A673 (cell line): ENCODE data around the gene WDR88. TPM values are rescaled to one million over a fixed set of nuclear protein-coding genes. Genes with fewer than 3 reads are reported as not detected.

ENCODE experiments used
- BruUV-seq: library from RNA; stranded (reverse); fragments of 400-500 nt; replicated peaks from 2 replicates; lab custom pipeline; 2021; lab: Mats Ljungman, UMichigan
- CTCF ChIA-PET: fragments of 300-600 bp; sonication (Branson Sonifier 250); formaldehyde crosslinking; loops from one replicate; lab custom pipeline; 2022; ENCODE audit warnings: antibody characterized with exemption; lab: Charles Lee
- POLR2A ChIA-PET: fragments of 300-600 bp; sonication (Branson Sonifier 250); formaldehyde crosslinking; loops from one replicate; lab custom pipeline; 2022; ENCODE audit warnings: antibody characterized with exemption; ENCODE audit not compliant: low non-redundant PET; lab: Charles Lee
- DNase-seq: peaks from one replicate; pipeline ENCODE4 v3.0.0-alpha.2; 2015; ENCODE audit warnings: low spot score
- H3K27ac ChIP-seq: fragments of 200-600 bp; sonication (generic); 2 replicates; pipeline ENCODE4 v1.5.1; 2016; ENCODE audit warnings: mixed run types, low read depth, mild to moderate bottlenecking, mixed read lengths, antibody characterized with exemption, low read length; ENCODE audit not compliant: poor library complexity, severe bottlenecking
- H3K27me3 ChIP-seq: fragments of 200-600 bp; sonication (generic); replicated peaks from 2 replicates; pipeline ENCODE4 v1.6.1; 2017; ENCODE audit warnings: mixed run types, low read depth, mild to moderate bottlenecking, mixed read lengths, antibody characterized with exemption, low read length; ENCODE audit not compliant: insufficient read depth, poor library complexity
- H3K36me3 ChIP-seq: fragments of 200-600 bp; sonication (generic); 2 replicates; pipeline ENCODE4 v1.6.1; 2016; ENCODE audit warnings: mixed run types, mild to moderate bottlenecking, mixed read lengths, antibody characterized with exemption, low read length; ENCODE audit not compliant: insufficient read depth, poor library complexity, severe bottlenecking
- H3K4me1 ChIP-seq: fragments of 200-600 bp; sonication (generic); 2 replicates; pipeline ENCODE4 v1.6.1; 2017; ENCODE audit warnings: mixed run types, mild to moderate bottlenecking, mixed read lengths, antibody characterized with exemption, low read length; ENCODE audit not compliant: insufficient read depth, poor library complexity, severe bottlenecking
- H3K4me3 ChIP-seq: fragments of 200-600 bp; sonication (generic); 2 replicates; pipeline ENCODE4 v1.5.1; 2016; ENCODE audit warnings: low read depth, mixed run types, mild to moderate bottlenecking, mixed read lengths, low read length; ENCODE audit not compliant: poor library complexity, severe bottlenecking
- H3K9me3 ChIP-seq: fragments of 200-600 bp; sonication (generic); 2 replicates; pipeline ENCODE4 v1.6.1; 2016; ENCODE audit warnings: mixed run types, low read depth, mild to moderate bottlenecking, mixed read lengths, antibody characterized with exemption, low read length; ENCODE audit not compliant: poor library complexity, severe bottlenecking
- CTCF ChIP-seq: fragments of 300-800, 200-600 bp; sonication (generic); conservative IDR thresholded peaks from 2 replicates; pipeline ENCODE4 v1.5.1; 2017; ENCODE audit warnings: low read depth, mild to moderate bottlenecking, antibody characterized with exemption, low read length, moderate library complexity, mixed read lengths
- EZH2 ChIP-seq: fragments of 200-600 bp; sonication (generic); IDR thresholded peaks from 2 replicates; pipeline ENCODE4 v1.6.1; 2017; ENCODE audit warnings: borderline replicate concordance, low read depth, mild to moderate bottlenecking, mixed read lengths, antibody characterized with exemption, low read length; ENCODE audit not compliant: poor library complexity, severe bottlenecking
- intact Hi-C: fragments of 100-400 bp; cut with micrococcal nuclease; formaldehyde crosslinking; loops from one replicate; pipeline ENCODE4 v1.10.0; 2022; ENCODE audit not compliant: unreplicated experiment
- total RNA-seq: library from RNA; stranded (reverse); gene quantifications from 2 replicates; pipeline ENCODE4 v1.2.3, GENCODE V29; 2021

WDR88 gene
- total RNA-seq, 1 experiment from 2014 or later, result not detected

GRCh38 chr19:33100894-33101644 is 30.8 kb upstream of the WDR88 start:
- Histone ChIP-seq H3K36me3 (peaks cover 28% of the 10 kb centered on the region), H3K27ac (no peak overlapping the region), H3K27me3 (no peaks in the 10 kb centered on the region), H3K4me3 (no peak overlapping the region), H3K9me3 (no peaks in the 10 kb centered on the region), H3K4me1 (no peaks in the 10 kb centered on the region)
- intact Hi-C loops, result no loop called here
- POLR2A ChIA-PET, result no interaction called here
- CTCF ChIA-PET, result interaction anchor here (0.6 kb wide), 2 partner anchors 116 to 126 kb away, joined by 3 to 7 read pairs; no protein-coding TSS in a partner anchor
- DNase-seq, result no peak
- BruUV-seq, result no TSS peak
- no peak for TF ChIP-seq CTCF

- no TSS peak for BruUV-seq
- intact Hi-C loops, result no loop called here
- Histone ChIP-seq H3K4me3 (no peak overlapping the region), H3K27ac (no peak overlapping the region), H3K9me3 (no peaks in the 10 kb centered on the region), H3K4me1 (no peaks in the 10 kb centered on the region), H3K36me3 (peaks cover 31% of the 10 kb centered on the region), H3K27me3 (no peaks in the 10 kb centered on the region)
- ChIA-PET POLR2A (no interaction called here), CTCF (no interaction called here)
- no peak for DNase-seq
- no peak for TF ChIP-seq CTCF
- TF ChIP-seq EZH2, result no peak
Observed at GRCh38 chr19:33102893-33103292, 29.0 kb upstream of the WDR88 start.

- H3K27ac ChIP-seq, result no peak overlapping the region
- ChIA-PET POLR2A (no interaction called here), CTCF (no interaction called here)
- TF ChIP-seq CTCF (no peak), EZH2 (no peak)
- no peaks in the 10 kb centered on the region for H3K27me3 ChIP-seq
- H3K4me1 ChIP-seq, result no peaks in the 10 kb centered on the region
- no peak overlapping the region for H3K4me3 ChIP-seq
- no peak for DNase-seq
- peaks cover 26% of the 10 kb centered on the region for H3K36me3 ChIP-seq
- BruUV-seq, result no TSS peak
- no peaks in the 10 kb centered on the region for H3K9me3 ChIP-seq
- intact Hi-C loops, result no loop called here
Observed at GRCh38 chr19:33108161-33108560, 23.8 kb upstream of the WDR88 start.
